Lower leg skin (tissue), 4 donors: Measurements from ENCODE around the gene SFI1. TPM values are rescaled to one million over a fixed set of nuclear protein-coding genes. Genes with fewer than 3 reads are reported as not detected.

ENCODE experiments used
- DNase-seq, 2 donors: peaks; one replicate each; pipeline ENCODE4 v3.0.0-alpha.2; 2019; ENCODE audit warnings: low spot score in 2 of 2
- H3K4me3 ChIP-seq: fragments of 200-600 bp; sonication (generic); 2 replicates; pipeline ENCODE4 v1.5.1; 2017; ENCODE audit warnings: mild to moderate bottlenecking, low read depth; ENCODE audit not compliant: poor library complexity, severe bottlenecking
- POLR2A ChIP-seq, 2 donors: fragments of 450-650 bp; IDR thresholded peaks; one replicate each; pipeline ENCODE4 v1.6.1; 2016 to 2017; ENCODE audit warnings: antibody characterized with exemption in 2 of 2, mild to moderate bottlenecking in 1 of 2, moderate library complexity in 1 of 2
- WGBS, 2 donors: methylation state at CpG; one replicate each; pipeline ENCODE4 v1.1.5; 2018; 5-methylcytosine and 5-hydroxymethylcytosine counted together
- intact Hi-C: fragments of 100-400 bp; cut with DNase I; formaldehyde crosslinking; loops from one replicate; pipeline ENCODE4 v1.15.0; 2023; ENCODE audit warnings: low total_unique reads
- total RNA-seq, 4 donors: library from RNA; depleted of rRNA; stranded (reverse); fragments of >200 nt; gene quantifications; one replicate each; pipeline ENCODE4 v1.1.0, GENCODE V29; 2016
- TF ChIP-seq, protein P1 (sequence below), 3 donors: fragments of 450-650 bp; IDR thresholded peaks; one replicate each; pipeline ENCODE4 v1.5.1; 2016; ENCODE audit warnings: antibody characterized with exemption in 3 of 3, mild to moderate bottlenecking in 3 of 3, moderate library complexity in 2 of 3

Gene SFI1
- total RNA-seq, 4 donors from 2014 or later = 24.2 to 66.4 (median 32.2) TPM

DNA sequence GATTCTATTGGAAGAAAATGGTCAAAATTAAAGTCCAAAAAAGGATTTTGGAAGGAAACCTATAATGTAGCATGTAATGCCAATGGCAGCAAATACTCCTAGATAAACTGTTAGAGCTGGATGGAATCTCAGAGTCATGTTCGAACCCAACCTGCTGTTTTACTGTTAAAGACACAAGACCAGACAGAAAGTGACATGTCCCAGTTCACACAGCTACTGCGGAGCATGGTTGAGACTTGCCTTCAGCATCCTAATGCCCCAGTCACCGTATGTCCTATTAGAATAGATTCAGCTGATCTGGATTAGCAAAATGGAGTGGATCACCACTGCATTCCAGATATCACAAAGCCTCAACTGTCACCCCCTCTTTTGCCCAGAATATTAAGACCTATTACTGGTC is 150.7 kb downstream of the SFI1 start:
- no peak for TF ChIP-seq POLR2A (IDR thresholded peaks at IDR 0.05)
- TF ChIP-seq, protein P1, sequence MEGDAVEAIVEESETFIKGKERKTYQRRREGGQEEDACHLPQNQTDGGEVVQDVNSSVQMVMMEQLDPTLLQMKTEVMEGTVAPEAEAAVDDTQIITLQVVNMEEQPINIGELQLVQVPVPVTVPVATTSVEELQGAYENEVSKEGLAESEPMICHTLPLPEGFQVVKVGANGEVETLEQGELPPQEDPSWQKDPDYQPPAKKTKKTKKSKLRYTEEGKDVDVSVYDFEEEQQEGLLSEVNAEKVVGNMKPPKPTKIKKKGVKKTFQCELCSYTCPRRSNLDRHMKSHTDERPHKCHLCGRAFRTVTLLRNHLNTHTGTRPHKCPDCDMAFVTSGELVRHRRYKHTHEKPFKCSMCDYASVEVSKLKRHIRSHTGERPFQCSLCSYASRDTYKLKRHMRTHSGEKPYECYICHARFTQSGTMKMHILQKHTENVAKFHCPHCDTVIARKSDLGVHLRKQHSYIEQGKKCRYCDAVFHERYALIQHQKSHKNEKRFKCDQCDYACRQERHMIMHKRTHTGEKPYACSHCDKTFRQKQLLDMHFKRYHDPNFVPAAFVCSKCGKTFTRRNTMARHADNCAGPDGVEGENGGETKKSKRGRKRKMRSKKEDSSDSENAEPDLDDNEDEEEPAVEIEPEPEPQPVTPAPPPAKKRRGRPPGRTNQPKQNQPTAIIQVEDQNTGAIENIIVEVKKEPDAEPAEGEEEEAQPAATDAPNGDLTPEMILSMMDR (IDR thresholded peaks at IDR 0.05) = no peak
- no peak for DNase-seq
- WGBS, 2 donors = 58 to 61% methylated on average over 3 of the region's 3 CpGs
- no peak overlapping the region for H3K4me3 ChIP-seq
- intact Hi-C loops = no loop called here

DNA sequence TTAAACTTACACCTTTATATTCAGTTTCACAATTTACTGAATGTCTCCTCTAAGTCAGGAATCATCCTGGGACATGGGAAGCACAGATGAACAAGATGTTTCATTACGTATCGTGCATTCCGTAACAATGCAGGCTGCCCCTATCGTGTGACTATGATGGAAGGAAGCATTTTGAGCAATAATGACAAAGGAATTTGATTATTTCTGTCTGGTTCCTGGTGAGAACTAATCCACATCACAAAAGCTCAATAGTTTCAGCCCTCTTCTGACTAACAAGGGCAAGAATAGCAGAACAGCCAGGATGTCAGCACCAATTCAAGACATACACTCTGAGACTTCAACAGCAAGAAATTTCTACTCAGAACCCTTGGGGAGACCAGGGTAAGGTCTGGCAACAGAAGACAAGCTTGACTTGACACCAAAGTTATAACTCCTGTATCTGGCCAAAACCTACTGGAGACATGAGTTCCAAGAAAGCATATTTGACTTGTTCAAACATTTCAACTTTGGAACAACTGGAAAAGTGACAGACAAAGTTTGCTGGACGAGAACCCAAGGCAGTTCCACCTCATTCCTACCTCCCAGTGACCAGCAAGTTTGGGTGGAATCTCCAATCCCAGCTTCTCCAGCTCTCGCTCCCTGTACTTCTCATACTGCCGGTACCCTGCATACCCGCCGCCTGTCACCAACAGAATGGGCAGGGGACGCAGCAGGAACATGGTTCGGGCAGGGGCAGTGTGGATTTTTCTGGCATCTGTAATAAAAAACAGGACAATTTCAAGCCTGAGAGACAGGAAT is 151.4 kb downstream of the SFI1 start:
- no peak overlapping the region for H3K4me3 ChIP-seq
- intact Hi-C loops = no loop called here
- TF ChIP-seq, protein P1 (IDR thresholded peaks at IDR 0.05) = no peak
- no peak for TF ChIP-seq POLR2A (IDR thresholded peaks at IDR 0.05)
- DNase-seq = no peak
- 79 to 90% methylated on average over 11 of the region's 11 CpGs for WGBS, 2 donors

DNA sequence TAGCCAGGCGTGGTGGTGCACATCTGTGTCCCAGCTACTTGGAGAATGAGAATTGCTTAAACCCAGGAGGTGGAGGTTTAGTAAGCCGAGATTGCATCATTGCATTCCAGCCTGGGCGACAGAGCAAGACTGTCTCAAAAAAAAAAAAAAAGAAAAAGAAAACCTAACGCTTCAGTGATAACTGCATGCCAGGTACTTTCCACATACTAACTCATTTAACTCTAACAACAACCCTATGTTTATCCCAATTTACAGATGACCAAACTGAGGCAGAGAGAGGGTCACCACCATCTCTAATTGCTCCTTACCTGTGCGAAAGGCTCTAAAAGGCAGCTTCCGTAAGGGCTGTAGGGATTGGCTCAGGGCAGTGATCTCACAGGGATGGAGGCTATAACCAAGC is 154.1 kb downstream of the SFI1 start:
- intact Hi-C loops = no loop called here
- 58 to 64% methylated on average over 6 of the region's 6 CpGs for WGBS, 2 donors
- TF ChIP-seq, protein P1 (IDR thresholded peaks at IDR 0.05) = no peak
- TF ChIP-seq POLR2A (IDR thresholded peaks at IDR 0.05) = no peak
- H3K4me3 ChIP-seq = no peak overlapping the region
- no peak for DNase-seq

DNA sequence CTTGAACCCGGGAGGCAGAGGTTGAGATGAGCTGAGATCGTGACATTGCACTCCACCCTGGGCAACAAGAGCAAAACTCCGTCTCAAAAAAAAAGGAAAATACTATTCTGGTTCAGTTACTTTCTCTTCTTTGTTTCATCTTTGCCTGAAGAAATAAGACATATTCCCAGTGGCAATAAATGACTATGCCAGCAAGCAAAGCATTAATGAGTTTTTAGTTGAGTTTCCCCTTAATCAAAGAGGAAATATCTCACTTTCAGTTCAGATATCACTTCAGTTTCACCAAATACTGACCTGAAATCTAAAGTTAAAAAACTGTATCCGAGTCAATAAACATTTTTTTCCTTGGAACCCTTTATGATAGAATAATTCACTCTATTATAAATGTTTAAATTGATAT is 155.3 kb downstream of the SFI1 start:
- H3K4me3 ChIP-seq = no peak overlapping the region
- TF ChIP-seq, protein P1 (IDR thresholded peaks at IDR 0.05) = no peak
- no peak for TF ChIP-seq POLR2A (IDR thresholded peaks at IDR 0.05)
- intact Hi-C loops = no loop called here
- DNase-seq = no peak
- WGBS, 2 donors = 74 to 86% methylated on average over 4 of the region's 4 CpGs

DNA sequence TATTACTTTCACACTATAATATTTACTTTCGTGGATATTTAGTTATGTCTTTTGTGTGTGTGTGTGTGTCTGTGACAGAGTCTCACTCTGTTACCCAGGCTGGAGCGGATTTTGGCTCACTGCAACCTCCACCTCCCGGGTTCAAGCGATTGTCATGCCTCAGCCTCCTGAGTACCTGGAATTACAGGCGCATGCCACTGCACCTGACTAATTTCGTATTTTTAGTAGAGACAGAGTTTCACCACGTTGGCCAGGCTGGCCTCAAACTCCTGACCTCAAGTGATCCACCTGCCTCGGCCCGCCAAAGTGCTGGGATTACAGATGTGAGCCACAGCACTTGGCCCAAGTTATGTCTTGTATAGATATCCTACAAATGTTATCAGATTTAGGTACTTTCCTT is 155.8 kb downstream of the SFI1 start:
- no peak overlapping the region for H3K4me3 ChIP-seq
- DNase-seq = no peak
- 71 to 73% methylated on average over 9 of the region's 9 CpGs for WGBS, 2 donors
- intact Hi-C loops = no loop called here
- TF ChIP-seq, protein P1 (IDR thresholded peaks at IDR 0.05) = no peak
- no peak for TF ChIP-seq POLR2A (IDR thresholded peaks at IDR 0.05)
